PC-3 (cell line): ENCODE results near the gene RSPH6A. TPM values are rescaled to one million over a fixed set of nuclear protein-coding genes. Genes with fewer than 3 reads are reported as not detected.

Experiments used
- ATAC-seq: fragments of 200-7000 bp; cut with Tn5 transposase; 2 replicates; pipeline ENCODE4 v1.9.1; 2020; ENCODE audit warnings: mild to moderate bottlenecking, moderate library complexity
- BruUV-seq: library from RNA; stranded (reverse); fragments of 400-500 nt; replicated peaks from 2 replicates; lab custom pipeline; 2021; lab: Mats Ljungman, UMichigan
- CTCF ChIA-PET: fragments of 300-600 bp; sonication (Branson Sonifier 250); formaldehyde crosslinking; loops from one replicate; lab custom pipeline; 2022; ENCODE audit warnings: antibody characterized with exemption; lab: Charles Lee
- POLR2A ChIA-PET: fragments of 300-600 bp; sonication (Branson Sonifier 250); formaldehyde crosslinking; loops from one replicate; lab custom pipeline; 2022; ENCODE audit warnings: antibody characterized with exemption; ENCODE audit not compliant: unreplicated experiment; lab: Charles Lee
- DNase-seq: peaks from one replicate; pipeline ENCODE4 v3.0.0-alpha.2; 2015
- H2AFZ ChIP-seq: fragments of 300-600 bp; sonication (generic); 2 replicates; pipeline ENCODE4 v1.6.0; 2016; ENCODE audit warnings: antibody characterized with exemption, low read length
- H3F3A ChIP-seq: fragments of 300-600 bp; sonication (generic); one replicate; pipeline ENCODE4 v1.6.0; 2017; ENCODE audit warnings: antibody characterized with exemption, low read length, control low read depth, mild to moderate bottlenecking; ENCODE audit not compliant: unreplicated experiment
- H3K27ac ChIP-seq: fragments of 300-600 bp; sonication (generic); 2 replicates; pipeline ENCODE4 v1.5.1; 2016; ENCODE audit warnings: mild to moderate bottlenecking, low read length
- H3K27me3 ChIP-seq: fragments of 300-600 bp; sonication (generic); 2 replicates; pipeline ENCODE4 v1.6.1; 2016; ENCODE audit warnings: low read length, mixed read lengths
- H3K36me3 ChIP-seq: fragments of 300-600 bp; sonication (generic); 2 replicates; pipeline ENCODE4 v1.6.1; 2016; ENCODE audit warnings: low read depth, mixed run types, low read length, mixed read lengths
- H3K4me1 ChIP-seq: fragments of 300-600 bp; sonication (generic); 2 replicates; pipeline ENCODE4 v1.5.1; 2016; ENCODE audit warnings: low read length; ENCODE audit not compliant: insufficient read depth
- H3K4me2 ChIP-seq: fragments of 300-600 bp; sonication (generic); 2 replicates; pipeline ENCODE4 v1.6.0; 2016; ENCODE audit warnings: low read length
- H3K4me3 ChIP-seq: fragments of 300-600 bp; sonication (generic); 2 replicates; pipeline ENCODE4 v1.5.1; 2016; ENCODE audit warnings: mild to moderate bottlenecking, low read length, mixed read lengths
- H3K79me2 ChIP-seq: fragments of 300-600 bp; sonication (generic); 2 replicates; pipeline ENCODE4 v1.6.1; 2017; ENCODE audit warnings: low read length, mixed read lengths
- H3K9ac ChIP-seq: fragments of 300-600 bp; sonication (generic); 2 replicates; pipeline ENCODE4 v1.6.0; 2016; ENCODE audit warnings: mild to moderate bottlenecking, low read length
- H3K9me2 ChIP-seq: fragments of 300-600 bp; sonication (generic); replicated peaks from 2 replicates; pipeline ENCODE4 v1.6.1; 2016; ENCODE audit warnings: mixed run types, low read length, mixed read lengths
- H3K9me3 ChIP-seq: fragments of 300-600 bp; sonication (generic); 2 replicates; pipeline ENCODE4 v1.6.1; 2016; ENCODE audit warnings: low read length, mixed read lengths
- H4K20me1 ChIP-seq: fragments of 300-600 bp; sonication (generic); 2 replicates; pipeline ENCODE4 v1.6.1; 2016; ENCODE audit warnings: low read length, mixed read lengths
- CTCF ChIP-seq: fragments of 300-600 bp; sonication (generic); conservative IDR thresholded peaks from 2 replicates; pipeline ENCODE4 v1.5.1; 2017; ENCODE audit warnings: antibody characterized with exemption, low read depth, mild to moderate bottlenecking, low read length
- EZH2 ChIP-seq: fragments of 300-600 bp; sonication (generic); IDR thresholded peaks from one replicate; pipeline ENCODE4 v1.6.1; 2017; ENCODE audit warnings: antibody characterized with exemption, mild to moderate bottlenecking, low read length; ENCODE audit not compliant: unreplicated experiment
- EZH2phosphoT487 ChIP-seq: fragments of 300-600 bp; sonication (generic); IDR thresholded peaks from 2 replicates; pipeline ENCODE4 v1.6.1; 2018; ENCODE audit warnings: mild to moderate bottlenecking, antibody characterized with exemption, low read length, borderline replicate concordance
- intact Hi-C: fragments of 100-400 bp; cut with micrococcal nuclease; formaldehyde crosslinking; loops from 2 replicates; pipeline ENCODE4 v1.9.0; 2023
- total RNA-seq: library from RNA; depleted of rRNA; stranded (reverse); fragments of >200 nt; gene quantifications from 2 replicates; pipeline ENCODE4 v1.2.3, GENCODE V29; 2014

The RSPH6A gene
- total RNA-seq, 1 experiment from 2014 or later = not detected

GRCh38 chr19:45780146-45780447 is 35.0 kb downstream of the RSPH6A start:
- Histone ChIP-seq H2AFZ (no peak overlapping the region), H3K4me2 (peak overlapping the region; percentile 70), H4K20me1 (no peaks in the 10 kb centered on the region), H3K4me1 (peaks cover 49% of the 10 kb centered on the region), H3K9me2 (no peaks in the 10 kb centered on the region), H3K27me3 (no peaks in the 10 kb centered on the region), H3F3A (no peaks in the 10 kb centered on the region), H3K79me2 (no peaks in the 10 kb centered on the region), H3K4me3 (no peak overlapping the region), H3K9me3 (no peaks in the 10 kb centered on the region), H3K27ac (no peak overlapping the region), H3K36me3 (no peaks in the 10 kb centered on the region), H3K9ac (no peak overlapping the region)
- ATAC-seq (no peak), DNase-seq (no peak)
- BruUV-seq = no TSS peak
- no peak for TF ChIP-seq EZH2phosphoT487
- ChIA-PET CTCF (no interaction called here), POLR2A (no interaction called here)
- intact Hi-C loops = no loop called here

GRCh38 chr19:45779231-45780145 is 35.6 kb downstream of the RSPH6A start:
- H3K4me3 ChIP-seq = peak overlapping the region; percentile 68
- CTCF ChIA-PET = interaction anchor here (1.1 to 1.5 kb wide), 2 partner anchors 9 to 12 kb away, joined by 4 to 19 read pairs; partner anchors contain the start of gene SIX5
- H3K9ac ChIP-seq = no peak overlapping the region
- DNase-seq (peak; percentile 86), ATAC-seq (peak; percentile 72)
- H3K4me2 ChIP-seq = peak overlapping the region; percentile 86
- POLR2A ChIA-PET = interaction anchor here (0.5 kb wide), 1 partner anchor 13 kb away, joined by 8 read pairs; the partner anchor contains the start of gene DMWD
- H3K36me3 ChIP-seq = no peaks in the 10 kb centered on the region
- H3K9me2 ChIP-seq = no peaks in the 10 kb centered on the region
- H3F3A ChIP-seq = no peaks in the 10 kb centered on the region
- no peaks in the 10 kb centered on the region for H4K20me1 ChIP-seq
- no TSS peak for BruUV-seq
- intact Hi-C loops = no loop called here
- no peaks in the 10 kb centered on the region for H3K9me3 ChIP-seq
- no peaks in the 10 kb centered on the region for H3K27me3 ChIP-seq
- no peaks in the 10 kb centered on the region for H3K79me2 ChIP-seq
- no peak overlapping the region for H3K27ac ChIP-seq
- H3K4me1 ChIP-seq = peaks cover 49% of the 10 kb centered on the region
- TF ChIP-seq CTCF = peak; percentile 77
- TF ChIP-seq EZH2phosphoT487 = no peak
- H2AFZ ChIP-seq = peak overlapping the region; percentile 68

- Histone ChIP-seq H3F3A (no peaks in the 10 kb centered on the region), H2AFZ (no peak overlapping the region), H3K4me2 (no peak overlapping the region), H3K27me3 (no peaks in the 10 kb centered on the region), H3K36me3 (no peaks in the 10 kb centered on the region), H3K4me1 (peaks cover 41% of the 10 kb centered on the region), H4K20me1 (no peaks in the 10 kb centered on the region), H3K9me2 (no peaks in the 10 kb centered on the region), H3K4me3 (no peak overlapping the region), H3K9ac (no peak overlapping the region), H3K27ac (no peak overlapping the region), H3K9me3 (no peaks in the 10 kb centered on the region), H3K79me2 (no peaks in the 10 kb centered on the region)
- POLR2A ChIA-PET = no interaction called here
- BruUV-seq = no TSS peak
- intact Hi-C loops = no loop called here
- CTCF ChIA-PET = interaction anchor here (1.5 kb wide), 1 partner anchor 8 kb away, joined by 19 read pairs; the partner anchor contains the start of gene SIX5
- ATAC-seq = no peak
- TF ChIP-seq EZH2phosphoT487 = no peak
- no peak for TF ChIP-seq CTCF
- no peak for TF ChIP-seq EZH2
- DNase-seq = no peak
Measured at GRCh38 chr19:45778010-45778661, 37.0 kb downstream of the RSPH6A start.
